MM.1S (cell line): ENCODE results near the gene VDAC1.

Experiments
- DNase-seq: peaks from one replicate; pipeline ENCODE4 v3.0.0-alpha.2; 2015
- H2AFZ ChIP-seq: fragments of 300-600 bp; sonication (generic); 2 replicates; pipeline ENCODE4 v1.6.0; 2016; ENCODE audit warnings: antibody characterized with exemption, low read length
- H3F3A ChIP-seq: fragments of 300-600 bp; sonication (generic); 2 replicates; pipeline ENCODE4 v1.6.1; 2016; ENCODE audit warnings: mild to moderate bottlenecking, antibody characterized with exemption, low read length, moderate library complexity, mixed read lengths; ENCODE audit not compliant: insufficient read depth
- H3K27ac ChIP-seq: fragments of 300-600 bp; sonication (generic); 2 replicates; pipeline ENCODE4 v1.5.1; 2016; ENCODE audit warnings: mild to moderate bottlenecking, low read length
- H3K27me3 ChIP-seq: fragments of 300-600 bp; sonication (generic); replicated peaks from 2 replicates; pipeline ENCODE4 v1.6.0; 2016; ENCODE audit warnings: low read length; ENCODE audit not compliant: insufficient read depth
- H3K36me3 ChIP-seq: fragments of 300-600 bp; sonication (generic); replicated peaks from 2 replicates; pipeline ENCODE4 v1.6.1; 2016; ENCODE audit warnings: mild to moderate bottlenecking, low read length, mixed read lengths; ENCODE audit not compliant: insufficient read depth
- H3K4me1 ChIP-seq: fragments of 300-600 bp; sonication (generic); 2 replicates; pipeline ENCODE4 v1.6.1; 2016; ENCODE audit warnings: low read length, mixed read lengths
- H3K4me2 ChIP-seq: fragments of 300-600 bp; sonication (generic); 2 replicates; pipeline ENCODE4 v1.6.0; 2016; ENCODE audit warnings: low read depth, low read length
- H3K4me3 ChIP-seq: fragments of 300-600 bp; sonication (generic); 2 replicates; pipeline ENCODE4 v1.5.1; 2016; ENCODE audit warnings: low read length, mixed read lengths
- H3K79me2 ChIP-seq: fragments of 300-600 bp; sonication (generic); 2 replicates; pipeline ENCODE4 v1.6.1; 2016; ENCODE audit warnings: mixed run types, low read length, mixed read lengths
- H3K9ac ChIP-seq: fragments of 300-600 bp; sonication (generic); 2 replicates; pipeline ENCODE4 v1.6.1; 2016; ENCODE audit warnings: low read length, mixed read lengths
- H3K9me2 ChIP-seq: fragments of 300-600 bp; sonication (generic); replicated peaks from 2 replicates; pipeline ENCODE4 v1.6.1; 2016; ENCODE audit warnings: mild to moderate bottlenecking, low read length, mixed read lengths; ENCODE audit not compliant: insufficient read depth
- H3K9me3 ChIP-seq: fragments of 300-600 bp; sonication (generic); replicated peaks from 2 replicates; pipeline ENCODE4 v1.6.1; 2016; ENCODE audit warnings: mild to moderate bottlenecking, low read length, mixed read lengths; ENCODE audit not compliant: insufficient read depth
- H4K20me1 ChIP-seq: fragments of 300-600 bp; sonication (generic); 2 replicates; pipeline ENCODE4 v1.6.1; 2016; ENCODE audit warnings: mild to moderate bottlenecking, low read length, moderate library complexity, mixed read lengths; ENCODE audit not compliant: insufficient read depth
- CTCF ChIP-seq: fragments of 300-600 bp; sonication (generic); IDR thresholded peaks from 2 replicates; pipeline ENCODE4 v1.5.1; 2016; ENCODE audit warnings: antibody characterized with exemption, low read length, mixed read lengths
- EZH2 ChIP-seq: fragments of 300-600 bp; sonication (generic); optimal IDR thresholded peaks from 2 replicates; pipeline ENCODE3; 2017; ENCODE audit warnings: low read depth, mild to moderate bottlenecking, antibody characterized with exemption, low read length, mixed read lengths
- EZH2phosphoT487 ChIP-seq: fragments of 300-600 bp; sonication (generic); IDR thresholded peaks from 2 replicates; pipeline ENCODE4 v1.6.1; 2018; ENCODE audit warnings: antibody characterized with exemption, low read length

Gene VDAC1

GRCh38 chr5:134041570-134042411, 37.0 kb upstream of the VDAC1 start:
- TF ChIP-seq EZH2 (no peak), CTCF (no peak), EZH2phosphoT487 (no peak)
- Histone ChIP-seq H3K9ac (no peak overlapping the region), H3K27ac (no peak overlapping the region), H3K4me3 (no peak overlapping the region), H2AFZ (no peak overlapping the region), H3K79me2 (no peaks in the 10 kb centered on the region), H3K4me1 (no peaks in the 10 kb centered on the region), H4K20me1 (no peaks in the 10 kb centered on the region), H3K9me3 (no peaks in the 10 kb centered on the region), H3F3A (no peaks in the 10 kb centered on the region), H3K36me3 (no peaks in the 10 kb centered on the region), H3K9me2 (no peaks in the 10 kb centered on the region), H3K4me2 (no peak overlapping the region), H3K27me3 (no peaks in the 10 kb centered on the region)
- DNase-seq: no peak

- Histone ChIP-seq H2AFZ (no peak overlapping the region), H3K27me3 (no peaks in the 10 kb centered on the region), H3K4me3 (no peak overlapping the region), H3K36me3 (no peaks in the 10 kb centered on the region), H4K20me1 (no peaks in the 10 kb centered on the region), H3K27ac (no peak overlapping the region), H3K9me2 (no peaks in the 10 kb centered on the region), H3K4me1 (no peaks in the 10 kb centered on the region), H3K9me3 (no peaks in the 10 kb centered on the region), H3K4me2 (no peak overlapping the region), H3K79me2 (no peaks in the 10 kb centered on the region), H3F3A (no peaks in the 10 kb centered on the region), H3K9ac (no peak overlapping the region)
- no peak for DNase-seq
- TF ChIP-seq EZH2 (no peak), EZH2phosphoT487 (no peak), CTCF (no peak)
Measured at GRCh38 chr5:134038138-134038537, 33.4 kb upstream of the VDAC1 start.

- Histone ChIP-seq H3K27ac (no peak overlapping the region), H3K4me2 (no peak overlapping the region)
Measured at GRCh38 chr5:134037160-134037559, 32.4 kb upstream of the VDAC1 start.

More at GRCh38 chr5:134037160-134037559, 32.4 kb upstream of the VDAC1 start:
- Histone ChIP-seq H2AFZ (no peak overlapping the region), H3K9ac (no peak overlapping the region), H3F3A (no peaks in the 10 kb centered on the region), H3K36me3 (no peaks in the 10 kb centered on the region), H3K9me3 (no peaks in the 10 kb centered on the region), H3K4me3 (no peak overlapping the region), H3K9me2 (no peaks in the 10 kb centered on the region), H4K20me1 (no peaks in the 10 kb centered on the region), H3K4me1 (no peaks in the 10 kb centered on the region), H3K27me3 (no peaks in the 10 kb centered on the region), H3K79me2 (no peaks in the 10 kb centered on the region)
- DNase-seq: no peak
- TF ChIP-seq EZH2 (no peak), CTCF (no peak), EZH2phosphoT487 (no peak)
